ENCODE data around the gene OPRM1.

The OPRM1 gene

GRCh38 chr6:154243793-154244750, 205.0 kb downstream of the OPRM1 start:
- DNase-seq: peak; percentile 17

GRCh38 chr6:154245506-154245905, 206.5 kb downstream of the OPRM1 start:
- DNase-seq: no peak

- no peak for DNase-seq
These were observed 207.7 kb downstream of the OPRM1 start for GRCh38 chr6:154246723-154247118.

GRCh38 chr6:154247119-154247861, 208.2 kb downstream of the OPRM1 start:
- no peak for DNase-seq

GRCh38 chr6:154249499-154250298, 210.7 kb downstream of the OPRM1 start:
- DNase-seq: no peak

GRCh38 chr6:154251116-154251515, 212.1 kb downstream of the OPRM1 start:
- DNase-seq: no peak

GRCh38 chr6:154252678-154253077, 213.6 kb downstream of the OPRM1 start:
- DNase-seq: no peak

- no peak for DNase-seq
These were observed 218.0 kb downstream of the OPRM1 start for GRCh38 chr6:154257067-154257466.

- no peak for DNase-seq
These were observed 219.2 kb downstream of the OPRM1 start for GRCh38 chr6:154258064-154258757.

- no peak for DNase-seq
These were observed 222.8 kb downstream of the OPRM1 start for GRCh38 chr6:154261688-154262397.

GRCh38 chr6:154266560-154267099, 227.6 kb downstream of the OPRM1 start:
- no peak for DNase-seq

GRCh38 chr6:154267508-154268106, 228.6 kb downstream of the OPRM1 start:
- DNase-seq: no peak

- no peak for DNase-seq
These were observed 229.4 kb downstream of the OPRM1 start for GRCh38 chr6:154268486-154268885.

GRCh38 chr6:154274168-154274567, 235.1 kb downstream of the OPRM1 start:
- no peak for DNase-seq

- peak; percentile 34 for DNase-seq
These were observed 238.0 kb downstream of the OPRM1 start for GRCh38 chr6:154276810-154277628.

- DNase-seq: no peak
These were observed 238.6 kb downstream of the OPRM1 start for GRCh38 chr6:154277629-154278017.

- DNase-seq: no peak
These were observed 241.5 kb downstream of the OPRM1 start for GRCh38 chr6:154280521-154280920.

- DNase-seq: no peak
These were observed 245.3 kb downstream of the OPRM1 start for GRCh38 chr6:154284313-154284853.

GRCh38 chr6:154285826-154286225, 246.8 kb downstream of the OPRM1 start:
- DNase-seq: no peak

All from NCI-H2029 (cell line).